GDM1 (cell line): Measurements from ENCODE around the gene MN1.

Source experiments
- DNase-seq: peaks from one replicate; lab custom pipeline; 2025; lab: John Stamatoyannopoulos, UW

MN1 gene

GRCh38 chr22:27827604-27828587 lies 26.3 kb upstream of the MN1 start:
- no peak for DNase-seq

GRCh38 chr22:27825174-27825573 lies 23.6 kb upstream of the MN1 start:
- no peak for DNase-seq

DNA sequence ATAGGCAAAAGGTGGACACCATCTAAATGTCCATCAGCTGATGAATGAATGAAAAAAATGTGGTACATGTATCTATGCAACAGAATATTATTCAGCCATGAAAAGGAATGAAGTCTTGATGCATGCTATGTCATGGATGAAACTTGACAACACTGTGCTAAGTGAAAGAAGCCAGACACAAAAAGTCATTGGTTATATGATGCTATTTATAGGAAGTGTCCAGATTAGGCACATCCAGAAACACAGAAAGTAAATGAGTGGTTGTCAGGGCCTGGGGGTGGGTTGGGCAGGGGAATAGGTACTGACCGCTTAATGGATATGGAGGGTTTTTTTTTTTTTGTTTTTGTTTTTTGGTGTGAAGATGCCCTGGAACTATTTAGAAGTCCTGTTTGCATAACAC lies 21.7 kb upstream of the MN1 start:
- no peak for DNase-seq

GRCh38 chr22:27820896-27821866 lies 19.6 kb upstream of the MN1 start:
- no peak for DNase-seq

GRCh38 chr22:27816552-27816951 lies 15.0 kb upstream of the MN1 start:
- DNase-seq: no peak

DNA sequence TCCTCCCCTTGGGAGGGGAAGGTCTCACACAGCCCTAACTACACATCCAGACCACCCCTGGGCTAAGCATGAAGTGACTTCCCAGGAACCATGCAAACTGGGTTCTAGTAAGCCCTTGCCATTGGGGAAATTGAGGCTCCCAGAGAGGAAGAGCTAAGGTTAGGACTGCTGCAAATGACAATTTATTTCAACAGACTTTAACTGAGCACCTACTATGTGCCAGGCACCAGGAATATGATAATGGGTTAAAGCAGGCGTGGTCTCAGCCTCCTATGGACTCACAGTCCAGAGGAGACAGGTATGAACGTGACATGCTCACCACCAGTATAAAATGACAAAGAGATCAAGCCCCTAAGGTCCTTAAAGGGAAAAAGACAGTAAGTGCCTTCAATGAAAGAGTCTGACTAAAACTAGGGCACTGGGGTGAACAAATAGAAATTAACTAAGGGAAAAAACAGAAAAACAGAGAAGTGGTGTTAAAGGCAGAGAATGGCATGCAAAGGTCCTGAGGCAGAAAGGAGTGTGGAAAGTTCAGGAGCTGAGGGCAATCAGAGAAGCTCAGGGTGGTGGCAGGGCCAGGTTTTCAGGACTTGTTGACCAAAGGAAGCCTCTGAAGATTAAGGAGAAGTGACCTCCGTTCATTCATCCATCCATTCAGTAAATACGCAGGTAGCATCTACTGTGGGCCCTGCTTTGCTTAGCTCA lies 14.4 kb upstream of the MN1 start:
- DNase-seq: no peak

DNA sequence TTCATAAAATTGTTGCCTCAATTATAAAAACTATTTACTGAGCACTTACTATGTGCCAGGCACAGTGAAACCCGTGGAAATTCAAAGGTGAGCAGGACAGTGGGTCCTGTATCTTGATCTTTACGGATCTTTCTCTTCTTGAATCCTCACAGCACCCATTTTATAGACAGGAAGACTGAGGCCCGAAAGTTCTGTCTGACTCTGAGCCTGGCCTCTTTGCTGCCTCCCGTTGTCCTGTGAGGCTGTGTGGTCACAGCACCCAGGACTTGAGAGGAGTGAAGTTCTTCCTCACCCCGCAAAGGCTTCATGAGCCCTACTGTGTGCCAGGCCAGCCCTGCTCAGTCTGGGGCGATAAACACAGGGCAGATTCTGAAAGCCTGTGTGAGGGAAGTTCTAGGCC lies 13.4 kb upstream of the MN1 start:
- DNase-seq: no peak

DNA sequence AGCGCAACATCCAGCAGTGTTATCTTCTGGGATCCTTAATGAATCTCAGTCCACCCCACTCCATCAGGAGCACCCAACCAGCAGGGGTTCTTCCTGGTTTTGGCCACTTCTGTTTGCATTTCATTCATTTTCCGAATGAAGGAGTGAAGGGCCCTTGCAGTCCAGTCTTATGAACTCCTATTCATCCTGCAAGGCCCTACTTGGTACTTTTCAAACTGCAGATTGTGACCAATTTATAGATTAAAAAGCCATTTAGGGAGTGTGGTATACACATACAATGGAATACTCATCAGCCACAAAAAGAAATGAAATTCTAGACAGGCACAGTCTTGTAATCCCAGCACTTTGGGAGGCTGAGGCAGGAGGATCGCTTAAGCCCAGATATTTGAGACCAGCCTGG lies 10.2 kb upstream of the MN1 start:
- DNase-seq: no peak

DNA sequence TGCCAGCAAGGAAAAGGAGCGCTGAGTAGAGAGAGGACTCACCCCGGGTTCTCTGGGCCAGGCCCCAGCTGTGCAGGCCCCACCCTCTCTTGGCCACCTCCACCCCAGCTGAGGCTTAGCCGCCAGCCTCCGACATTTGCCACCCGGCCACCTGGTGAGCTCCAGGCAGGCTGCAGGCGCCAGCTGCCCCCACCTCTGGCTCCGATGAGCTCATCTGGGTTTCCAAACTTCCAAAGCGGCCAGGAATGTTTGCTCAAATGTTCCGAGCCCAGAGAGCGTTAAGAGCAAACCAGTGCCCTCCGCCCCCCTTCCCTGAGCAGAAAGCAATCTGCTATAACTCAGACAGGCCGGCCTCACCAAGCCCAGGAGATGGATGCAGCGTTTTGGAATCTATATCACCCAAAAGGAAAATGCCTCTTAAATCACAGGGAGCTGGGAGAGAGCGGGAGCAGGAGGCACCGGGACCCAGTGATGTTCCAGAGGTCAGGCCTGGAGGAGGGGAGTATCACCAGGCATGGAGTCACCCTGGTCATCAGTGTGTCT lies 9.1 kb upstream of the MN1 start:
- no peak for DNase-seq

DNA sequence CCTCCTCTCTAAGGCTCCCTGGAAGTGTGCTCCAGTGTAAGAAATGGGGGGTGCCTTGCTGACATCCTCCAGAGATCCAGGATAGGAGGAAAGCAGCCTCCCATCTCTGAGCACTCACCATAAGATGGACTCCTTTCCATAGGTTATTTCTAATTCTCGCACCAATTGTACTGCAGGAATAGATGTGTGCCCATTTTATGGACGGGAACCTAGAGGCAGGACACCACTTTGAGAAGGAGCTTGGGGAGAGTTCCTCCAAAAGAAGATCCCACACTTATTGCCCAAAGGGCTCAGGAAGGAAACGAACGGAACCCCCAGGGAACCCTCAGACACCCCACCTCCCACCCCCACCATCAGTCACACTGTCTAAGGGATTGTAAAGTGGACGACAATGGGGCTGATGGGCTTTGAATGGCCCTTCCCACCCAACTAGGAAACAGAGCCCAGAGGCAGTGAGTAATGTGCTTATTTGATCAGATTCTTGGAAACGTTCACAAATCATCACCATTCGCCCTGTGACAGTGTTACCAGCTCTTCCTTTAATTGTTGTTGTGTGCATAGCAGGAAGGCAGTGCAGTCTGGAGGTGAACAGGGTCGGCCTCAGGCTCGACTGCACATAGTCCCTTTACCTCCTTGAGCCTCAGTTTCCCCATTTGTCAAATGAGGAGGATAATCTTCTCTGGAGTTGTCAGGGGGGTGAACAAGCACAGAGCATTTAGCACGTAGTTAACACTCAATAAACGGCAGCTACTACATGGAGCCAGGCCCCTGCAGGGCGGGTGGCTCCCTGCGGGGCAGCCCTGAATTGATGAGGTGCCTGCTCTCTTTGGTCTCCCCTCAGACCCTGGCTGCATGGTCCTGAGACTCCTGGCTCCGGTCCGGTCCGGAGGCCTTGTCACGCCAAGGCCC lies 8.4 kb upstream of the MN1 start:
- DNase-seq: no peak

GRCh38 chr22:27809226-27809603 lies 7.7 kb upstream of the MN1 start:
- no peak for DNase-seq

DNA sequence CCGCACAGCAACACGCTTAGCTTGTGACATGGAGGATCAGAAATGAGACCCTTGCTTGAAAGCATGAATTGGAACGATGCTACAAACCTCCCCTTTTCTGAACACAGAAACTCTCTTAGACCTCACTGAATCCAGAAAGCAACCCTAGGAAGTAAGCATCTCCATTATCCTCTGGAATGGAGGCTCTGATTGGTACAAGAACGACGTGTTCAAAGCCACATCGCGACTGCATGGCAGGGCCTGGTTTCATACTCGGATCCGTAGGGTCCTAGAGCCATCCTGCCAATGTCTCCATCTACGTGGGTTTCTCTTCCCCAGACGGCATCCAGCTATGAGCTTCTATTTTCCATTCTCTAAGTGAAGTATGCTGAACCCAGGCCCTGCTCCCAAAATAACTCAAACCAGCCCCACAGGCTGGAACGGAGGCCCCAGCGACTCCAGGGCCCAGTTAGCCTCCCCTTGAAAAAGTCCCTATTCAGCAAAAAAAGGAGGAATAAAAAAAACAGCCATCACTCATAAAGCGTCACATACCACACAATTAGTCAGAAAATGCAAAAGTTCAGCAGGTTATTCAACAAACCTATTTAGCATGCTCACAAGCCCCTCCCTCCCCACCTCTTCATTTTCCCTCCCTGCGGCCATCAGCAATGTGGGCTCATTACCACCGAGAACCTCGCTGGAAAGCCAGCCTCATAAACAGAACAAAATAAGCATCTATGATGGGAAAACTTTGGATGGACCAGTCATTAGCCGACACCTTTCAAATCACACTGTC lies 7.1 kb upstream of the MN1 start:
- DNase-seq: no peak

- no peak for DNase-seq
Observed at GRCh38 chr22:27805841-27806240, 4.3 kb upstream of the MN1 start.

- DNase-seq: peak; percentile 84
Observed at GRCh38 chr22:27804470-27805297, 3.1 kb upstream of the MN1 start.

- DNase-seq: no peak
Observed at GRCh38 chr22:27803841-27804415, 2.4 kb upstream of the MN1 start.

DNA sequence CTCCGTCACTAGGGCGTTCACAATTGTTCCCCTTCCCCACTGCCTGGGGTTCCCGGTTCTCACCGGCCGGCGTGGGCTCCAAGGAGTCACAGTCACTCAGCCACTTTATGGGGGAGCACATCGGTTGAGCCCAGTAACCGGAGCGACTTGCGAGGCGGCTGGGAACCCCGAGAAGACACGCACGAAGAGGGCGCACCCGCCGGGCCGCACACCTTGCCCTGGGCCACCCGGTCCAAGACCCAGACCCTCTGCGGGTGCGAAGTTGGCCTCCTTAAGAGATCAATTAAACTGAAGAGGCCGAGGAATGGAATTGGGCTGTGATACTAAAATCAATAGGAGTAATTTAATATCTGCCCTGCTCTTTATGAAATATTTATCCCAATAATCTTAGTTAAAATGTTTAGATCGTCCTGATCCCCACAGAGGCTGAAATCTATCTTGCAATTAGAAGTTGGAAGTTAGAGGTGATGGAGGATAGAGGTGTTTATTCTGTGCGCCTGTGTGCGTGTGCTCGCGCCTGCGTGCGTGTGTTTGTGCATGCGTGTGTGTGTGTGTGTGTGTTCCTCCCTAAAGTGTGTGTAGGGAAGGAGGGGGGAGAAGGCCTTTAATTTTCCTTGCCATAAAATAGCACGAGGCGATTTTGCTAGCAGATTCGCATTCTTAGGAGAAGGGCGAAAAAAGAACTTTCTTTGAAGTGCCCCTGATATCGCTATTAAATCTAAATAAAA lies 954 bp upstream of the MN1 start:
- no peak for DNase-seq

- no peak for DNase-seq
Observed at GRCh38 chr22:27801202-27801615, 347 bp downstream of the MN1 start.
